Measurements from ENCODE around the gene LYPD6B.

GRCh38 chr2:149057401-149057800 lies 18.9 kb downstream of the LYPD6B start:
- TF ChIP-seq EZH2 (IDR thresholded peaks at IDR 0.05; ENCODE audit: borderline replicate concordance, low read depth, low read length, poor library complexity, severe bottlenecking) (no peak), CTCF (conservative IDR thresholded peaks at IDR 0.05; ENCODE audit: low read depth, low read length) (no peak)

Measured in A673 (cell line).